Common myeloid progenitor, CD34-positive (primary cell): ENCODE data around the gene MMS22L.

Experiments used
- CTCF ChIA-PET: fragments of 350-600 bp; sonication (Branson Sonifier 250); formaldehyde crosslinking; loops from one replicate; lab custom pipeline; 2021; ENCODE audit warnings: antibody characterized with exemption; lab: Charles Lee
- POLR2A ChIA-PET: fragments of 350-600 bp; sonication (Branson Sonifier 250); formaldehyde crosslinking; loops from one replicate; lab custom pipeline; 2021; ENCODE audit warnings: antibody characterized with exemption; lab: Charles Lee
- DNase-seq, 3 donors: peaks; one replicate each; pipeline versions ENCODE4 v3.0.0 to v3.0.0-alpha.2; 2013
- H3K27ac ChIP-seq, 2 experiments: 1 replicate in 1 of 2; 2 replicates in 1 of 2; pipeline ENCODE4 v1.7.0; 2013; ENCODE audit warnings: inconsistent platforms in 2 of 2, low read length in 2 of 2, mild to moderate bottlenecking in 2 of 2, low read depth in 1 of 2, moderate library complexity in 1 of 2; ENCODE audit not compliant: severe bottlenecking in 2 of 2, insufficient read depth in 1 of 2, poor library complexity in 1 of 2
- H3K27me3 ChIP-seq, 5 experiments: replicated peaks in 2 of 5; 1 replicate in 3 of 5; 2 replicates in 2 of 5; pipeline versions ENCODE4 v1.6.1 to v1.7.0; 2013; ENCODE audit warnings: low read length in 4 of 5, mild to moderate bottlenecking in 2 of 5, moderate library complexity in 2 of 5, inconsistent platforms in 1 of 5; ENCODE audit not compliant: insufficient read depth in 5 of 5, control insufficient read depth in 4 of 5
- H3K36me3 ChIP-seq, 4 experiments: 1 replicate in 2 of 4; 2 replicates in 2 of 4; pipeline versions ENCODE4 v1.6.1 to v1.7.0; 2013; ENCODE audit warnings: low read length in 3 of 4, control low read depth in 1 of 4, mild to moderate bottlenecking in 1 of 4; ENCODE audit not compliant: control insufficient read depth in 4 of 4, insufficient read depth in 4 of 4
- H3K4me1 ChIP-seq, 4 experiments: 1 replicate in 3 of 4; 2 replicates in 1 of 4; pipeline versions ENCODE4 v1.6.1 to v1.7.1; 2013; ENCODE audit warnings: low read length in 3 of 4, mild to moderate bottlenecking in 3 of 4, control low read depth in 1 of 4, inconsistent platforms in 1 of 4, moderate library complexity in 1 of 4; ENCODE audit not compliant: control insufficient read depth in 4 of 4, insufficient read depth in 4 of 4; ENCODE audit errors: control extremely low read depth in 1 of 4
- H3K4me3 ChIP-seq, 7 experiments: 1 replicate in 4 of 7; 2 replicates in 3 of 7; pipeline versions ENCODE4 v1.5.1 to v1.7.0; 2013; ENCODE audit warnings: mild to moderate bottlenecking in 7 of 7, low read length in 6 of 7, moderate library complexity in 6 of 7, inconsistent platforms in 2 of 7, low read depth in 2 of 7, control low read depth in 1 of 7; ENCODE audit not compliant: insufficient read depth in 4 of 7, control insufficient read depth in 1 of 7; ENCODE audit errors: extremely low read depth in 1 of 7
- H3K9me3 ChIP-seq, 5 experiments: 1 replicate in 4 of 5; 2 replicates in 1 of 5; pipeline versions ENCODE4 v1.6.1 to v1.7.1; 2013; ENCODE audit warnings: low read length in 4 of 5, mild to moderate bottlenecking in 2 of 5, inconsistent platforms in 1 of 5, low read depth in 1 of 5, moderate library complexity in 1 of 5; ENCODE audit not compliant: control insufficient read depth in 4 of 5, insufficient read depth in 2 of 5; ENCODE audit errors: control extremely low read depth in 1 of 5
- WGBS: methylation state at CpG from one replicate; pipeline ENCODE4 v1.1.5; 2013; ENCODE audit not compliant: insufficient coverage; 5-methylcytosine and 5-hydroxymethylcytosine counted together

Gene MMS22L

GRCh38 chr6:97205966-97206365 is 77.0 kb downstream of the MMS22L start:
- Histone ChIP-seq H3K4me1 (no peaks in the 10 kb centered on the region), H3K36me3 (peaks cover 0 to 11% (median under 1%) of the 10 kb centered on the region in 4 experiments), H3K4me3 (no peak overlapping the region), H3K9me3 (no peaks in the 10 kb centered on the region), H3K27ac (no peak overlapping the region), H3K27me3 (no peaks in the 10 kb centered on the region)
- DNase-seq = no peak
- CTCF ChIA-PET = no interaction called here
- POLR2A ChIA-PET = no interaction called here

- ChIA-PET POLR2A (no interaction called here), CTCF (interaction anchor here (1.9 to 2.4 kb wide), 3 partner anchors 12 to 192 kb away, joined by 4 to 7 read pairs (median 4); no protein-coding TSS in a partner anchor)
- Histone ChIP-seq H3K27me3 (no peaks in the 10 kb centered on the region), H3K4me3 (no peak overlapping the region), H3K27ac (no peak overlapping the region), H3K9me3 (no peaks in the 10 kb centered on the region), H3K36me3 (peaks cover 0 to 6% (median 0%) of the 10 kb centered on the region in 4 experiments), H3K4me1 (no peaks in the 10 kb centered on the region)
- 93% methylated on average over 2 of the region's 3 CpGs for WGBS
- DNase-seq = peak in 1 of 3 donors; percentile 8
These were observed 79.7 kb downstream of the MMS22L start for GRCh38 chr6:97203343-97203742.

- Histone ChIP-seq H3K9me3 (no peaks in the 10 kb centered on the region), H3K4me3 (no peak overlapping the region), H3K36me3 (peaks cover 2 to 19% (median 3%) of the 10 kb centered on the region in 4 experiments), H3K4me1 (no peaks in the 10 kb centered on the region), H3K27ac (no peak overlapping the region), H3K27me3 (no peaks in the 10 kb centered on the region)
- ChIA-PET POLR2A (interaction anchor here (0.6 kb wide), 1 partner anchor 15 kb away, joined by 3 read pairs; no protein-coding TSS in a partner anchor), CTCF (interaction anchor here (0.7 to 2.5 kb wide), 2 partner anchors 8 to 11 kb away, joined by 4 to 7 read pairs; no protein-coding TSS in a partner anchor)
- DNase-seq = no peak
- 90% methylated on average over 2 of the region's 3 CpGs for WGBS
These were observed 84.9 kb downstream of the MMS22L start for GRCh38 chr6:97198046-97198565.

GRCh38 chr6:97195117-97195516 is 87.9 kb downstream of the MMS22L start:
- no CpG with 5 or more reads among the region's 1 CpG for WGBS

GRCh38 chr6:97189767-97190166 is 93.2 kb downstream of the MMS22L start:
- POLR2A ChIA-PET = no interaction called here
- DNase-seq = no peak
- CTCF ChIA-PET = interaction anchor here (1.1 to 1.7 kb wide), 6 partner anchors 9 to 197 kb away, joined by 3 to 7 read pairs (median 3); no protein-coding TSS in a partner anchor

More at GRCh38 chr6:97195117-97195516, 87.9 kb downstream of the MMS22L start:
- Histone ChIP-seq H3K27ac (no peak overlapping the region), H3K9me3 (no peaks in the 10 kb centered on the region), H3K36me3 (peaks cover 2 to 23% (median 3%) of the 10 kb centered on the region in 4 experiments), H3K4me3 (no peak overlapping the region), H3K4me1 (no peaks in the 10 kb centered on the region), H3K27me3 (no peaks in the 10 kb centered on the region)
- DNase-seq = peak in 1 of 3 donors; percentile 8
- ChIA-PET CTCF (interaction anchor here (1.0 kb wide), 1 partner anchor 8 kb away, joined by 3 read pairs; no protein-coding TSS in a partner anchor), POLR2A (no interaction called here)

GRCh38 chr6:97187951-97188350 is 95.1 kb downstream of the MMS22L start:
- Histone ChIP-seq H3K4me3 (no peak overlapping the region), H3K36me3 (peaks cover 0 to 17% (median 3%) of the 10 kb centered on the region in 4 experiments), H3K27me3 (no peaks in the 10 kb centered on the region), H3K27ac (no peak overlapping the region), H3K9me3 (no peaks in the 10 kb centered on the region), H3K4me1 (no peaks in the 10 kb centered on the region)
- POLR2A ChIA-PET = no interaction called here
- CTCF ChIA-PET = interaction anchor here (1.4 to 3.9 kb wide), 2 partner anchors 11 to 28 kb away, joined by 4 to 14 read pairs; no protein-coding TSS in a partner anchor
- no peak for DNase-seq

More at GRCh38 chr6:97189767-97190166, 93.2 kb downstream of the MMS22L start:
- Histone ChIP-seq H3K4me3 (no peak overlapping the region), H3K27me3 (no peaks in the 10 kb centered on the region), H3K27ac (no peak overlapping the region), H3K9me3 (no peaks in the 10 kb centered on the region), H3K4me1 (no peaks in the 10 kb centered on the region), H3K36me3 (peaks cover 0 to 16% (median 2%) of the 10 kb centered on the region in 4 experiments)
- no CpG with 5 or more reads among the region's 1 CpG for WGBS

- ChIA-PET POLR2A (no interaction called here), CTCF (interaction anchor here (0.6 to 3.9 kb wide), 20 partner anchors 9 to 240 kb away, joined by 3 to 14 read pairs (median 3); no protein-coding TSS in a partner anchor)
- 20% methylated on average over 2 of the region's 3 CpGs for WGBS
- peak; percentile 57 to 79 (median 69) for DNase-seq
- peaks cover 0 to 22% (median 4%) of the 10 kb centered on the region in 4 experiments for H3K36me3 ChIP-seq
- no peaks in the 10 kb centered on the region for H3K9me3 ChIP-seq
- no peaks in the 10 kb centered on the region for H3K27me3 ChIP-seq
- H3K4me3 ChIP-seq = no peak overlapping the region
- no peak overlapping the region for H3K27ac ChIP-seq
- no peaks in the 10 kb centered on the region for H3K4me1 ChIP-seq
These were observed 96.5 kb downstream of the MMS22L start for GRCh38 chr6:97186416-97186999.
